GM20431 (cell line): ENCODE data around the gene FBXL17.

Source experiments
- in situ Hi-C: fragments of 300-500 bp; cut with MseI, MboI; formaldehyde crosslinking; loops from one replicate; pipeline ENCODE4 v1.15.0; 2020; ENCODE audit warnings: low sequenced_read_pairs; ENCODE audit not compliant: unreplicated experiment

The FBXL17 gene

GRCh38 chr5:107878661-107879060 lies 503.2 kb downstream of the FBXL17 start:
- in situ Hi-C loops: no loop called here

- in situ Hi-C loops: no loop called here
Observed at GRCh38 chr5:107876906-107877305, 505.0 kb downstream of the FBXL17 start.

- in situ Hi-C loops: no loop called here
Observed at GRCh38 chr5:107876261-107876660, 505.6 kb downstream of the FBXL17 start.

GRCh38 chr5:107875833-107876232 lies 506.1 kb downstream of the FBXL17 start:
- in situ Hi-C loops: no loop called here

GRCh38 chr5:107874795-107875194 lies 507.1 kb downstream of the FBXL17 start:
- in situ Hi-C loops: no loop called here

GRCh38 chr5:107873877-107874276 lies 508.0 kb downstream of the FBXL17 start:
- in situ Hi-C loops: no loop called here

GRCh38 chr5:107871023-107871422 lies 510.9 kb downstream of the FBXL17 start:
- in situ Hi-C loops: no loop called here

- in situ Hi-C loops: no loop called here
Observed at GRCh38 chr5:107869438-107870115, 512.3 kb downstream of the FBXL17 start.

GRCh38 chr5:107868650-107869409 lies 513.1 kb downstream of the FBXL17 start:
- in situ Hi-C loops: no loop called here

- in situ Hi-C loops: no loop called here
Observed at GRCh38 chr5:107867266-107867665, 514.6 kb downstream of the FBXL17 start.

- in situ Hi-C loops: no loop called here
Observed at GRCh38 chr5:107864793-107865192, 517.1 kb downstream of the FBXL17 start.

GRCh38 chr5:107863125-107863524 lies 518.8 kb downstream of the FBXL17 start:
- in situ Hi-C loops: no loop called here

GRCh38 chr5:107861565-107861964 lies 520.3 kb downstream of the FBXL17 start:
- in situ Hi-C loops: no loop called here

- in situ Hi-C loops: no loop called here
Observed at GRCh38 chr5:107860044-107860443, 521.9 kb downstream of the FBXL17 start.

- in situ Hi-C loops: no loop called here
Observed at GRCh38 chr5:107858788-107859187, 523.1 kb downstream of the FBXL17 start.

- in situ Hi-C loops: no loop called here
Observed at GRCh38 chr5:107858324-107858723, 523.6 kb downstream of the FBXL17 start.

- in situ Hi-C loops: no loop called here
Observed at GRCh38 chr5:107857785-107858184, 524.1 kb downstream of the FBXL17 start.

GRCh38 chr5:107855171-107855570 lies 526.7 kb downstream of the FBXL17 start:
- in situ Hi-C loops: no loop called here

- in situ Hi-C loops: no loop called here
Observed at GRCh38 chr5:107853696-107854095, 528.2 kb downstream of the FBXL17 start.

- in situ Hi-C loops: no loop called here
Observed at GRCh38 chr5:107853031-107853430, 528.9 kb downstream of the FBXL17 start.

GRCh38 chr5:107849118-107849517 lies 532.8 kb downstream of the FBXL17 start:
- in situ Hi-C loops: no loop called here

GRCh38 chr5:107840592-107840991 lies 541.3 kb downstream of the FBXL17 start:
- in situ Hi-C loops: no loop called here
